HG03558 (cell line): ENCODE measurements around the gene CD68.
"Not testable (repeated sequence)": the region's sequence is repeated elsewhere in the genome, so short reads cannot be mapped to it uniquely, and the experiment has no call there.

Experiments used
- ATAC-seq: cut with Tn5 transposase; IDR thresholded peaks from one replicate; pipeline ENCODE4 v1.9.1; 2021; ENCODE audit warnings: moderate number of reproducible peaks; ENCODE audit not compliant: unreplicated experiment; ENCODE audit errors: extremely low read depth

Gene CD68

DNA sequence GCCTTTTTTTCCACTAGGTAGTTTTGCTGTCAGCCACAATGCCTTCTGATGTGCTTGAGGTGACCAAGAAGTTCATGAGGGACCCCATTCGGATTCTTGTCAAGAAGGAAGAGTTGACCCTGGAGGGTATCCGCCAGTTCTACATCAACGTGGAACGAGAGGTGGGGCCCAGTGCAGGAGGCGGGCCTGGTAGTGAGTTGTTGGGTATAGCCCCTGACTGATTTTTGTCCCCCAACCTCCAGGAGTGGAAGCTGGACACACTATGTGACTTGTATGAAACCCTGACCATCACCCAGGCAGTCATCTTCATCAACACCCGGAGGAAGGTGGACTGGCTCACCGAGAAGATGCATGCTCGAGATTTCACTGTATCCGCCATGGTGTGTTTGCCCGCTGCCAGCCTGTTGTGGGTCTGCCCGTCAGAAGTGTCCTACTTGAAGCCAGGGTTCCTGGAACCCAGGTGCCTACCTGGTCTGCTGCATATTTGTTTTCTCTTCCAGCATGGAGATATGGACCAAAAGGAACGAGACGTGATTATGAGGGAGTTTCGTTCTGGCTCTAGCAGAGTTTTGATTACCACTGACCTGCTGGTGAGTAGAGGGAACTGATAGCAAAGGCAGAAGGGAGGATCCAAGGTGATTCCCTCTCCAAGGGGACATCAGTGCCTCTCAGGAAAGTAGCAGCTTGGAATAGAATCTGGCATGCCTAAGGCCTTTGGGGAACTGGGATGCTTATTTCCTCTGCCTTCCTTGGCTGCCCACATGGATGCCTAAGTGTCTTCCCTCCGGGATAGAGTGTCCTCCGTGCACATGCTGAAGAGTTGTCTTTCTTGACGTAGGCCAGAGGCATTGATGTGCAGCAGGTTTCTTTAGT lies 1.9 kb upstream of the CD68 start:
- ATAC-seq: no peak

DNA sequence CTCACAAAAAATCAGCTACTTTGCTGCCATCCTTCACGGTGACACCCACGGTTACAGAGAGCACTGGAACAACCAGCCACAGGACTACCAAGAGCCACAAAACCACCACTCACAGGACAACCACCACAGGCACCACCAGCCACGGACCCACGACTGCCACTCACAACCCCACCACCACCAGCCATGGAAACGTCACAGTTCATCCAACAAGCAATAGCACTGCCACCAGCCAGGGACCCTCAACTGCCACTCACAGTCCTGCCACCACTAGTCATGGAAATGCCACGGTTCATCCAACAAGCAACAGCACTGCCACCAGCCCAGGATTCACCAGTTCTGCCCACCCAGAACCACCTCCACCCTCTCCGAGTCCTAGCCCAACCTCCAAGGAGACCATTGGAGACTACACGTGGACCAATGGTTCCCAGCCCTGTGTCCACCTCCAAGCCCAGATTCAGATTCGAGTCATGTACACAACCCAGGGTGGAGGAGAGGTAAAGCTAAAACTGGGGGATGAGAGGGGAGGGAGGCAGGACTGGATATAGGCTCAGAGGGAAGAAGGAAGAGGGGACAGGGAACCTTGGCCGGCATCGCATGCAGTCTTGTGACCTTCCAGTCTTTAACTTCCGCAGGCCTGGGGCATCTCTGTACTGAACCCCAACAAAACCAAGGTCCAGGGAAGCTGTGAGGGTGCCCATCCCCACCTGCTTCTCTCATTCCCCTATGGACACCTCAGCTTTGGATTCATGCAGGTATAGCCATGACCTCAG lies 581 bp downstream of the CD68 start:
- no peak for ATAC-seq

DNA sequence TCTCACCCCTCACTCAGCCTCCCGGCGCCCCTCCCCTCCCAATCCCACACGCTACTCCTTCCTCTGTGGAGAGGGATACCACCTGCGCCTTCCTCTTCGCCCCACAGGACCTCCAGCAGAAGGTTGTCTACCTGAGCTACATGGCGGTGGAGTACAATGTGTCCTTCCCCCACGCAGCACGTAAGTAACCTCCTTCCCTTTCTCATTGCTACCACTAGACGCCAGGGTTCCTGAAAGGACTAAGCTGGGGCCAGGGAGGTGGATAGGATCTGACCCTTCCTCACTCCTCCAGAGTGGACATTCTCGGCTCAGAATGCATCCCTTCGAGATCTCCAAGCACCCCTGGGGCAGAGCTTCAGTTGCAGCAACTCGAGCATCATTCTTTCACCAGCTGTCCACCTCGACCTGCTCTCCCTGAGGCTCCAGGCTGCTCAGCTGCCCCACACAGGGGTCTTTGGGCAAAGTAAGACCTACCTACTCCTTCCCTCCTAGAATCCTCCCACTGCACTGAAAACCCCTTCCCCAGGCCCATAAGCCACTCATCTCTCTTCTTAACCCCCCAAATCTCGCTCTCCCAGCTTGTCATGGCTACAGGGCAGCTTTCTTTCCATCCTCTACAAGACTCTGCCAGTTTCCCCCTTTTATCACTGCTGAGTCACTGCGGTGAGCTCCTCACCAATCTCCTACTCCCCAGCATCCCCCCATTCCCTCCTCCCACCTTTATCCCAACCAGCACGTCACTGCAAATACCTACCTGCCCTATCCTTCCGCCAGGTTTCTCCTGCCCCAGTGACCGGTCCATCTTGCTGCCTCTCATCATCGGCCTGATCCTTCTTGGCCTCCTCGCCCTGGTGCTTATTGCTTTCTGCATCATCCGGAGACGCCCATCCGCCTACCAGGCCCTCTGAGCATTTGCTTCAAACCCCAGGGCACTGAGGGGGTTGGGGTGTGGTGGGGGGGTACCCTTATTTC lies 1.5 kb downstream of the CD68 start:
- ATAC-seq: no peak

DNA sequence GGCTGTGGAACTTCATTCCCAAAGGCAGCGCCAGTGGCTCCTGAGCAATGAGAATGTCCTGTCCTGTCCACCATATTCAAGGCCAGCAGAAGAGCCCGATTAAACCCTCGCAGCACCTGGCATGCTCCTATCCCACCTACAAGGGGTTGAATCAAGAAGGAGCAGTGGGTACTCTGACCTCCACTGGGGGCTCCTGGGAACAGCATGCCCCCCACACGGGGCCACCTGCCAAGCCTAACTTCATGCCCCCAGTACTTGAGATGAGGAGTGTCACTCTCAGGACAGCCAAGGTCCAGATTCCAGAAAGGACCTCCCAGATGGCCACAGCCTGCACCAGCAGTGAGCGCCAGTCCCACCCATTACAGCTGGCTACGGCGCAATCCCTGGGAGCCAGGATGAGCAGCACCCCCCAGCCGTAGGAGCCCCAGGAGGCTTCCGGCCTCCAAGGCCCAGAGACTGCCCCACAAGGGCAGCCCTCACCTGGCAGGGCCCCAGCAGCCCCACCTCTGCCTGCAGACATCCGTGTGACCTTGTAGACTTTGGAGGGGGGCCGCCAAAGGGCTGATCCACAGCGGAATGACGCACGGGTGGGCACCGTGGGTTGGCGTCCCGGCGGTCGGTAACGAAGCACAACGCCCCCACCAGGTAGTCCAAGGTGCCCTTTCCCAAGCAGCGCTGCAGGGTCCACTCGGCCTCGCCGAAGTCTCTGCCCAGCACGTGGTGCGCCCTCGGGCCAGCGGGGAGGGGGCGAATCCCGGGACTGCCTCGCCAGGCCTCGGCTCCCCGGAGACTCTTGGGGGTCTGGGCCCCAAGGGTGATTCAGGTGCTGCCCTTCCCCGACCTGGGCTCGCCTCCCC lies 3.2 kb downstream of the CD68 start:
- ATAC-seq: no peak

DNA sequence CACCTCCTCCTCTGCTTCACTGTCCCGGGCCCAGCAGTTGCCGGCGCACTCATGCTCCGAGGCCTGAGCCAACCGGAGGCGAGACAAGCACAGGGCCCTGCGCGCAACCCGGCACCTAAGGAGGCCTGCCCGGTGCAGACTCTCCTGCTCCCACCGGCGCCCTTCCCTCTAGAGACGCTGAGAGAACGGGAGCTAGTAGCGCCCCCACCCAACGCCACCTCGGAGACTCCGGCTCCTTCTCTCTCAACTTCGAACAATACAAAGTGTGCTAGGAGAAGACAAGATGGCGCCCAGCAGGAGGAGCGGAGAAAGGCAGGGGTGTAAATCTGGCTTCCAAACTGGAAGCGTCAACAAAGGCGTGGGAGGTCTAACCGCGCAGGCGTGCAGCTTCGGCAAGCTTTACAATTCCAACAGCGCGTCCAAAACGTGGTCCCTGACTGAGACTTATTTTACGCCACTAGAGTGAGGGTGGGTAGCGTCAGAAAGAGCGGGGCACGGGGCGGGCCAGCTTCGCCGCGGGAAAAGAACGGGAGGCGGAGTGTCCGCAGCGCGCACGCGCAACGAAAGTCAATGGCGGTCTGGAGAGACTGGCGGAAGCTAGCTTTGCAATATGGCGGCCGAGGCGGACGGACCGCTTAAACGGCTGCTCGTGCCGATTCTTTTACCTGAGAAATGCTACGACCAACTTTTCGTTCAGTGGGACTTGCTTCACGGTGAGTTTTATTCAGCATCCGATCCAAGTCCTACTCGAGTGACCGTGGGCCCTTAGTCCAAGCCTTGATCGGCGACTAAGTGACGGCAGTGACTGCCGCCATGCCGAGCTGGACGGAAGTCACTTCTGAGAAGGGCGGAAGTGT lies 4.0 kb downstream of the CD68 start, which contains the start of gene MPDU1:
TSS of gene MPDU1 (plus strand) at position 600 of the 857 bp plus-strand sequence. CDS start at position 611, 11 bp downstream.
- no peak for ATAC-seq

DNA sequence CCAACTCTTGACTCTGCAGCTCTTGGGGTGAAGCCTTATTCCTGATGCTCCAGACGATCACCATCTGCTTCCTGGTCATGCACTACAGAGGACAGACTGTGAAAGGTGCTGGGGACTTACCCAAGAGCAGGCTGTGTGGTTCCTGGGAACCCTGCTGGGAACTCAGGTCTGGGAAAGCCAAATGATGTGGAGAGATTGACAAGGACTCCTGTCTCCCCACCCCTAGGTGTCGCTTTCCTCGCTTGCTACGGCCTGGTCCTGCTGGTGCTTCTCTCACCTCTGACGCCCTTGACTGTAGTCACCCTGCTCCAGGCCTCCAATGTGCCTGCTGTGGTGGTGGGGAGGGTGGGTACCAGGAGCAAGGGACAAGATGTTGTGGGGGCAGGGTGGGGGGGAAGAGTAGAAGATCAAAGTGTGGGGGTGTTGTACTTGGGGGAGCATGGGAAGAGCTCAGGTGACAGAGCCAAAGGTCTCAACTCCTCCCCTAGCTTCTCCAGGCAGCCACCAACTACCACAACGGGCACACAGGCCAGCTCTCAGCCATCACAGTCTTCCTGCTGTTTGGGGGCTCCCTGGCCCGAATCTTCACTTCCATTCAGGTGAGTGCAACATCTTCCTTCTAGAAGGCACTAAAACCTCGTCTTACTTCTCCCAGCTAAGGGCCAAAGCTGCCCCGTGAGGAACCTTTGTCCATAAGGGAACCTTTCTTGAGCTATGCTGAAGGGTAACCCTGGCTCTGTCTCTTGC lies 7.4 kb downstream of the CD68 start:
- no peak for ATAC-seq

DNA sequence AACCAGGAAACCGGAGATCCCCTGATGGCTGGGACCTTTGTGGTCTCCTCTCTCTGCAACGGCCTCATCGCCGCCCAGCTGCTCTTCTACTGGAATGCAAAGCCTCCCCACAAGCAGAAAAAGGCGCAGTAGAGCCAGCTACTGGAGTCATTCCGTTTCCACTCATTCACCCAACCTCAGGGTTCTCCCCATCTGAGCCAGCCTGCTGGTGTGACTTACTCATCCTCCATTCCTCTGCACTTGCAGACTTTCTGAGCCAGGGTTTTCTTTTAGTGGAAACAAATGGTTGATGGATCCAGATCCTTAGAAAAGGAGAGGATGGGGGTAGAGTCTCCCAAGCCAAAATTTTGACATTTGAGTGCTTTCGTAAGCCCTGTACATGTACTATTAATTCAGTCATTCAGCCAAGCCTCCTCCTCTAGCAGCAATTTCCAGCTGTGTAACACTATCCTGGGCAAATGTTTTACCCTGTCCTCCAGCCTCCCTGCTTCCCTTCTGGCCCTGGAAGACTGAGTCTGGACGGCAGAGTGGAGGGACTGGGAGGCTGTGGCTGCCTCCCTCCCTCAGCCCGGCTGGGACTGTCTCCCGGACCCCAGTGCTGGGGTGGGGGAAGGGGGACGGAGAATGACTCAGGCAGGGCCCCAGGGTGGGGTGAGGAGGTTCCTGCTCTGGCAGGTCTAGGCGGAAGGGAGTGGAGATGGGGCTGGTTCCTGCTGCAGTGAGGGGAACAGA lies 8.1 kb downstream of the CD68 start:
- no peak for ATAC-seq

DNA sequence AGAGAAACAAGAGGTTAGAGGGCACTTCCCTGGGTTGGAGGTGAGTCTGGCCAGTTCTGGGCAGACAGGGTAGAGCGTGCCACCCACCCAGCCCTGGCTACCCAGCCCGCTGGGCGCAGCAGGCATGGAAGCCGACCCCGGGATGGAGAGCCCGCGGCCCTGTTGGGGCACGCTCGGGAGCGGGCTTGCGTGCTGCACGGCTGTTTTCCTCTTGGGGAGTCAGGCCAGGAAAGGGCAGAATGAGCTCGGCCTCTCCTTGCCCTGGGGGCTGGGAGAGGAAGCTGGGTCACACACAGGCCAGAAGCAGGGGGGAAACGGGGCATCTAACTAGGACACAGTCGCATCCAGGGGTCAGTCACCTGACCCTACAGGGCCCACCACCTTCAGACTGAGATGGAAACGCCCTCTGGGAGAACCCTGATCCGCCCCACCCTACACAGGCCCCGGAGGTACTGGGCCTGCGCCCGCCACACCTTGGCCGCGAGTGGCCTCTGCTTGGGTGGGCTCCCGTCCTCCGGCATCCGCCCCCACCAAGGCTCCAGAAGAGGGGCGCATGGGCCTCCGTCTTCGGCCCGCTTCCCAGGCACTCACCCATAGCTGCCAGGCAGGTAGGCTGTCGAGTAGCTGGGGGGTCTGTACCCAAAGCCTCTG lies 9.2 kb downstream of the CD68 start:
- ATAC-seq: no peak

DNA sequence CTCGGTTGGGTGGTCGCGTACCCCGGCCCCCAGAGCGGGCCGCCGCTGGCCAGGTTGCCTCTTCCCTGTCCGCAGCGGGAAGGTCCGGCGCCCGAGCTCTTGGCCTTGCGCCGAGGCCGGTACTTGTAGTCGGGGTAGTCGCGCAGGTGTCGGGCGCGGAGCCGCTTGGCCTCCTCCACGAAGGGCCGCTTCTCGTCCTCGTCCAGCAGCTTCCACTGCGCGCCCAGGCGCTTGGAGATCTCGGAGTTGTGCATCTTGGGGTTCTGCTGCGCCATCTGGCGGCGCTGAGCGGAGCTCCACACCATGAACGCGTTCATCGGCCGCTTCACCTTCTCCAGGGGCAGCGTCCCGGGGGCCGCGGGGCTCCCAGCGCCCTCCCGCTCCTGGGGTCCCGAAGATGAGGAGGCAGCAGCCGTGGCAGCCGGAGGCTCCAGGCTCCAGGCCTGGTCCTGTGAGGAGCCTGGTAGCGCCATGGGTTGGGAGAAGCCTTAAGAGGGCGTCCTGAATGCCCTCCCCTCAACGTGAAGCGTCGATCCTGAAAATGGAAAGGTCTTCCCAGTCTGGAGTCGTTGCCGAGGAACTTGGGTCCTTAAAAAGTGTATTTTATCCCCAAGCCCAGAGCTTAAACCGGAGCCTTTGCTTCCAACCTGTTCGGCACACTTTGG lies 9.9 kb downstream of the CD68 start:
- no peak for ATAC-seq

DNA sequence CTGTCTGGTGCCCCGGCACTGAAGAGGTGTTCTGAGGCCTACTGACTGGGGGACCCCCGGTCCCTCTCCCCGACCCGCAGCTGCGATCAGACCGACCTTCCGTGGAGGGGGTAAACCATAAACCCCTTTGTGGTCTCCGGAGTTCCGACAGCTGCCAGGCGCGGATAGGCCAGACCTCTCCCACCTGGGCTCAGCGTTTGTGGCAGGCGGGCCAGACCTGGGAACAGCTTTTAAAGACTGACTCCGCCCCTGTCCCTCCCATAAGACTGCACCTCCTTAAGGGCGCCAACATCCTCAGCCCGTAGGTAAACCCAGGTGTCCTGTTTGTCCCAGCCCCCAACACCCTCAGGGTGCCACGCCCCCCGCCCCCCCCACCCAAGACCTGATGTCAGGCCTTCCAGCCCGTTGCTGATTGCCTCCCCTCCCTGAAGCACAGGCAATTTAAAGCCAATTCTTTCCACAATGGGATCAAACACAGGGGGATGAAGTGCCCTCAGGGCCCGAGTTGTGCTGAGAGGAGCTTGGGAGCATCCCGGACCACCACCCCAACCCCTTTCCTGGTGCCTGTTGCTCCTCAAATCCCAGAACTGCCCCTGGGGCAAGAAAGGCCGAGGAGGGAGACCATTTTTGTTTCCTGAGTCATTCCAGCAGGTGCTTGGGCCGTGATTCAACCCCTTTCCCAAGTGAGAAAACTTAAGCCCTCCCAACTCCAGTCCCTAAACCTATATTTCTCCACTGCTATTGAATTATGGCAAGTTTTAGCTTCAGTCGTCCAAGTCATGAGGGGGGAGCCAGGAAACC lies 10.7 kb downstream of the CD68 start, which contains the start of gene SOX15:
TSS of gene SOX15 (minus strand) at position 204 of the 801 bp plus-strand sequence. CDS start 418 bp downstream, outside the sequence.
- ATAC-seq: no peak

DNA sequence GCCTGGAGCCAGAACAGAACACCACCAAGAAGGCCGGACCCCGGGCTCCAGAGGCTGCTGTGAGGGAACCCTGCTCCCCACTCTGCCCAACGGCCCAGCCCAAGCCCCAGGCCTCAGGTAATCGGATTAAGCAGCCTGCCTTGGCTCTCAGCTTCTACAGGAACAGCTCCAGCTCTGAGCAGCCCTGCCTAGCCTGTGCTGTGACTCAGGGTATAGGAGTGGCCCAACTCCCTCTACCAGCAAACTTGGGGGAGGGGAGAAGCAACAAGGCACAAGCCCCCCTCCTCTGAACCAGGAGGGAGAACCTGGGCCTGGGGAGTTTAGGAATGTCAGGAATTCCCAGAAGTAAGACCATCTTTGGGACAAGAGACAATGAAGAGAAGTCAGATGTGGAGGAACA lies 11.3 kb downstream of the CD68 start:
- no peak for ATAC-seq

DNA sequence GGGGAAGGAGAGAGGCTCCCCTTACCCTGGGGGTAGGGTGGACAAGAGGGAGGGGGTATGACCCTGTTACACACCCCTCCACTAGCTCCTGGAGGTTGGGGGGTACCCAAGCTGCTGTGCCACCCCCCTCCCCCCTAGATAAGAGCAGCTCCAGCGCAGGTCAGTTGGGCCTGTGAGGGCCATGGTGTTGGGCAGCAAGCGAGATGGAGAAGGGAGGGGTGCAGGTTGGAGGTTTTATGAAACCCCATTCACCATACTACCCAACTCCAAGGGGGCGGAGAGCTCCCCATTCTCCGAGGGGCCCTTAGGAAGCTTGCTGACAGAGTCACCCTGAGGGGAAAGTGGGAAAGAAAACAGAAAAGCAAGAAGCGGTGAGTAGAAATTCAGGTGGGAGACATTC lies 12.2 kb downstream of the CD68 start:
- no peak for ATAC-seq

DNA sequence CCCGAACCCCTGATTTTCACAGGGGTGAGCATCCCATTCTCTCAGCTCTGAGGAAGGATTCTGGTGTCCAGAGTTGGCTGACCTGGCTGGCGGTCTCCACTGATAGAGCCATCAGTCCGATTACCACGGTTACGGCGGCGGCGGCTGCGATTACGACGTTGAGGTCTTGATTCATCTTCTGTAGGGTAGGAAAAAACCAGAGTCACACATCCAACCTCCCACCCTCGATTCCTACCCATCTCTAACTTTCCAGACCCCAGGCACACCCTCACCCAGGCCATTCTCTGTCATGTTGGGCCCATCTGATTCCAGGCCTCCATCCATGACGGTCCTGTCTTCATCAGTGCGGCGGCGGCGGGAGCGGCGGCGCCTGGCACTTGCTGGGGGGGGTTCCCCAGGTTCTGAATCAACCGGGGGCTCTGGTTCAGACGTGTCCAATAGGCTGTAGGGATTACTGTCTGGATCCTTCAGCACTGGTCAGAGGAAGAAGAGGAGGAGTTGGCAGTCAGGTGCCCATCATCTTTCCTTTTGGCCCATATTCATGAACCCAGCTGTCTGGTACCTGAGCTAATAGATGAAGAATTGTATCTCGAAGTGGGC lies 13.1 kb downstream of the CD68 start:
- ATAC-seq: no peak

DNA sequence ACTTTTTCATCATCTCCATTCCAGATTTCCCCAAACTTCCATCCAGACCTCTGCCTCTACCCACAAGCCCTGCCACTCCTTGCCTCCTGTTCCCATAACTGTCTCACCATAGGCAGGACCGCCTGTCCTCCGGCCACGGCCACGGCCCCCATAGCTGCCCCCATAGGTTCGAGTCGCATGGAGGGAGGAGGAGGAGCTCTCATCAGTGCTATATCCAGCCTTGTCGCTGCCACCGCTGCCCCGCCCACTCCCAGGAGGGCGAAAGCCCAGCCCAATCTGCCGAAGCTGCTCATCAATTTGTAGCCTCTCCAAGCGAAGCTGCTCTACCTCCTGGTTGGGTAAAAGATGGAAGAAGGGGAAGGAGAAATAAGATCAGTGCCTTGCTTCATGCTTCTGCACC lies 13.9 kb downstream of the CD68 start:
- ATAC-seq: no peak

DNA sequence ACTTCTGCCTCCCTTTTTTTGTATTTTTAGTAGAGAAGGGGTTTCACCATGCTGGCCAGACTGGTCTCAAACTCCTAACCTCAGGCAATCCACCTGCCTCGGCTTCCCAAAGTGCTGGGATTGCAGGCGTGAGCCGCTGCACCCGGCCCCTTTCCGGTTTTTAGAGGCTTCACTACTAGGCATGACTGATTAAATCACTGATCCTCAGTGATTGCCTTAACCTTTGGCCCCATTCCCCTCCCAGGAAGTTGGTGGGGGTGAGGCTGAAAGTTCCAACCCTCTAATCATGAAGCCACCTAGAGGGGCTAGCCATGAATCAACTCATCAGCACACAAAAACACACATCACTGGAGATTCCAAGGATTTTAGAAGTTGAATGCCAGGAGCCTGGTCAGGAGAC lies 18.1 kb downstream of the CD68 start:
- not testable (repeated sequence) for ATAC-seq
